A549 (cell line): ENCODE results near the gene HMG20A. TPM values are rescaled to one million over a fixed set of nuclear protein-coding genes. Genes with fewer than 3 reads are reported as not detected.

ENCODE experiments used
- ATAC-seq, 2 experiments: fragments of 200-7000 bp in 1 of 2; fragments of >200 bp in 1 of 2; cut with Nextera tagmentation in 1 of 2; cut with Tn5 transposase in 1 of 2; 3 replicates each; pipeline versions ENCODE4 v1.8.0 to v1.9.1; 2018 to 2020; ENCODE audit warnings: mild to moderate bottlenecking in 1 of 2, moderate library complexity in 1 of 2
- CTCF ChIA-PET: fragments of 300-600 bp; sonication (Branson Sonifier 250); formaldehyde crosslinking; extraction: SDS; loops from one replicate; lab custom pipeline; 2021; ENCODE audit warnings: antibody characterized with exemption, inconsistent platforms; lab: Yijun Ruan, JAX
- POLR2A ChIA-PET: fragments of 350-600 bp; formaldehyde crosslinking; extraction: SDS; loops from one replicate; lab custom pipeline; 2021; ENCODE audit warnings: antibody characterized with exemption, inconsistent platforms; lab: Yijun Ruan, JAX
- DNase-seq, 2 experiments: peaks; one replicate each; pipeline versions ENCODE4 v3.0.0 to v3.0.0-alpha.2; 2011 to 2016; ENCODE audit warnings: low read depth in 1 of 2, low spot score in 1 of 2
- FAIRE-seq: peaks from 2 replicates; lab custom pipeline; 2011; peaks lifted over from hg19 to GRCh38; lab: Jason Lieb, UNC
- H3K27ac ChIP-seq, 2 experiments: fragments of >200 bp; sonication (Bioruptor Twin); formaldehyde crosslinking; 3 replicates each; pipeline ENCODE4 v1.5.1; 2016 to 2017
- H3K4me1 ChIP-seq: fragments of >200 bp; sonication (Bioruptor Twin); formaldehyde crosslinking; 3 replicates; pipeline ENCODE4 v1.6.1; 2016
- H3K4me2 ChIP-seq: fragments of >200 bp; sonication (Bioruptor Twin); formaldehyde crosslinking; 3 replicates; pipeline ENCODE4 v1.6.1; 2016
- H3K4me3 ChIP-seq: fragments of >200 bp; sonication (Bioruptor Twin); formaldehyde crosslinking; 3 replicates; pipeline ENCODE4 v1.5.1; 2016
- H3K9me3 ChIP-seq: fragments of >200 bp; sonication (Bioruptor Twin); formaldehyde crosslinking; 3 replicates; pipeline ENCODE4 v1.6.1; 2016
- CBX2 ChIP-seq: fragments of 200-600 bp; sonication (generic); IDR thresholded peaks from 2 replicates; pipeline ENCODE4 v1.6.1; 2016; ENCODE audit warnings: low read depth, mild to moderate bottlenecking, borderline replicate concordance
- CHD2 ChIP-seq: fragments of 150-350 bp; IDR thresholded peaks from 2 replicates; pipeline ENCODE4 v1.6.1; 2014; ENCODE audit warnings: low read length; ENCODE audit not compliant: partially characterized antibody
- CHD4 ChIP-seq: fragments of 200-600 bp; sonication (generic); IDR thresholded peaks from 2 replicates; pipeline ENCODE4 v1.6.1; 2016; ENCODE audit warnings: antibody characterized with exemption, mild to moderate bottlenecking, borderline replicate concordance
- ESRRA ChIP-seq: fragments of 150-350 bp; IDR thresholded peaks from 2 replicates; pipeline ENCODE4 v1.6.1; 2014; ENCODE audit warnings: mild to moderate bottlenecking, low read length, borderline replicate concordance
- FOXS1 ChIP-seq: fragments of 250-450 bp; sonication (Bioruptor Pico); IDR thresholded peaks from 2 replicates; pipeline ENCODE4 v1.5.0; 2020; ENCODE audit warnings: mild to moderate bottlenecking, moderate library complexity
- HDAC2 ChIP-seq: fragments of 200-600 bp; sonication (generic); IDR thresholded peaks from 2 replicates; pipeline ENCODE4 v1.6.1; 2016
- JUN ChIP-seq, 2 experiments: fragments of >200 bp; sonication (Bioruptor Twin); formaldehyde crosslinking; IDR thresholded peaks; 2 replicates in 1 of 2; 3 replicates in 1 of 2; pipeline ENCODE4 v1.6.1; 2016 to 2017
- JUNB ChIP-seq: fragments of >200 bp; sonication (Bioruptor Twin); formaldehyde crosslinking; IDR thresholded peaks from 2 replicates; pipeline ENCODE4 v1.6.1; 2016
- MAFK ChIP-seq: fragments of 450-650 bp; IDR thresholded peaks from 2 replicates; pipeline ENCODE4 v1.6.1; 2014; ENCODE audit not compliant: partially characterized antibody
- MAZ ChIP-seq: fragments of 150-350 bp; IDR thresholded peaks from 2 replicates; pipeline ENCODE4 v1.6.1; 2014; ENCODE audit warnings: antibody characterized with exemption, low read depth, low read length, borderline replicate concordance
- NFE2L2 ChIP-seq: fragments of 150-350 bp; conservative IDR thresholded peaks from 2 replicates; pipeline ENCODE4 v1.6.1; 2014; ENCODE audit warnings: low read length
- RARB ChIP-seq: fragments of 250-450 bp; sonication (Bioruptor Pico); IDR thresholded peaks from 2 replicates; pipeline ENCODE4 v1.8.0; 2021; ENCODE audit warnings: mild to moderate bottlenecking, moderate library complexity
- RCOR1 ChIP-seq: fragments of 150-350 bp; IDR thresholded peaks from 2 replicates; pipeline ENCODE4 v1.6.1; 2014; ENCODE audit warnings: antibody characterized with exemption, low read length, low read depth
- RNF2 ChIP-seq: fragments of 200-600 bp; sonication (generic); IDR thresholded peaks from 2 replicates; pipeline ENCODE4 v1.6.1; 2016; ENCODE audit warnings: low read depth, mild to moderate bottlenecking, antibody characterized with exemption, moderate library complexity, borderline replicate concordance
- SMC3 ChIP-seq: fragments of >200 bp; sonication (Bioruptor Twin); formaldehyde crosslinking; IDR thresholded peaks from 3 replicates; pipeline ENCODE4 v1.6.1; 2018; ENCODE audit warnings: inconsistent platforms
- TFCP2L1 ChIP-seq: fragments of 250-450 bp; sonication (Bioruptor Pico); IDR thresholded peaks from 2 replicates; pipeline ENCODE4 v1.5.0; 2021; ENCODE audit warnings: mild to moderate bottlenecking
- ZC3H11A ChIP-seq: fragments of 450-650 bp; IDR thresholded peaks from 2 replicates; pipeline ENCODE4 v1.6.1; 2014; ENCODE audit warnings: antibody characterized with exemption, mild to moderate bottlenecking
- ZFP36 ChIP-seq: fragments of 450-650 bp; IDR thresholded peaks from 2 replicates; pipeline ENCODE4 v1.6.1; 2014; ENCODE audit warnings: borderline replicate concordance; ENCODE audit not compliant: partially characterized antibody
- ZSCAN20 ChIP-seq: fragments of 250-450 bp; sonication (Bioruptor Pico); IDR thresholded peaks from 2 replicates; pipeline ENCODE4 v1.8.0; 2022; ENCODE audit warnings: mild to moderate bottlenecking, moderate library complexity
- WGBS: methylation state at CpG from one replicate; pipeline ENCODE4 v1.1.6; 2017; ENCODE audit errors: missing lambda C conversion rate; 5-methylcytosine and 5-hydroxymethylcytosine counted together
- polyA plus RNA-seq, 4 experiments: library from polyadenylated mRNA; depleted of rRNA in 3 of 4; stranded (reverse); fragments of >200 nt; fragmentation: RNase III in 1 of 4; extraction: RNeasy Plus Mini Kit Qiagen cat#74134 plus additional on column Dnase treatment in 1 of 4; gene quantifications; 2 replicates in 3 of 4; 3 replicates in 1 of 4; pipeline ENCODE4 v1.2.3, GENCODE V29; 2011 to 2017
- TF ChIP-seq, protein P1 (sequence below): fragments of 250-450 bp; sonication (Bioruptor Pico); IDR thresholded peaks from 2 replicates; pipeline ENCODE4 v1.5.0; 2021; ENCODE audit warnings: mild to moderate bottlenecking, moderate library complexity, borderline replicate concordance
- TF ChIP-seq, protein P2 (sequence below): fragments of >200 bp; sonication (Bioruptor Twin); formaldehyde crosslinking; IDR thresholded peaks from 3 replicates; pipeline ENCODE4 v1.6.1; 2016

HMG20A gene
- polyA plus RNA-seq, 2 of the 4 experiments (the other 2 are of a cell fraction): 29.5 to 85.1 TPM

DNA sequence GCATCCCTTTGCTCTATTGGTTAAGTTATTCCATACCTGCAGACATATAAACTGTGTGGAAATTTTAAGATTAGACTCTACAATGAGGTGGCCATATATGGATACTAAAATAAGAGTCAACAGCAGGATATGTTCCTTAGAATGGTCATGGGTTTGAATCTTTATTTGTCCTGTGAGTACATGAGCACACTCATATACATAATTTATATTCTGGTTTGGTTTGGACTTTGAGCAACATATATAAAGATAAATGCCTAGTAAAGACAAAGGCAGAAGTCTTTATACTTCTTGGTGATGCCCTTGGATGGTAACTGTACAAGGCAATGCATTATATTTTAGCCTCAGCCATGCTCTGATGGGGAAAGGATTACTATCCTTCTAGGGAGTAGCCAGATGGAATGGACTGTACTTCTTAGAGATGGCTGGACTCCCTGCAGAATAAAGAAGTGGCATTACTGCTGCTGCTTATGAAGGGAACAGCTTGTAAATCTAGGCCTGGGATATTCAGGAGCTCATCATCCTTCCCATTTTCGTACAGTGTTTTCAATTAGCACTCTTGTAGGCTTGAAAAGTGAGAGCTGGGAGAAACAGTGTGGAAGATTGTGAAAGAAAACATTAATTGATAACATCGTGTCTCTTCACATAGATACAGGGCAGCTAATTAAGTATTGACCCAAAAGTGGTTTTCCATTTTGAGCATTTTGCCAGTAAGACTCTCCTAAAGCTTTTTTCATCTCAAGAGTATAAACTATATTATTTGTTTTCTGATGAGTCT is 60.4 kb downstream of the HMG20A start:
- FAIRE-seq (no peak), ATAC-seq (no peak), DNase-seq (no peak)
- no peak overlapping the region for H3K4me2 ChIP-seq
- H3K27ac ChIP-seq: no peak overlapping the region
- no peak overlapping the region for H3K4me3 ChIP-seq
- ChIA-PET CTCF (interaction anchor here (0.7 to 4.0 kb wide), 9 partner anchors 9 to 374 kb away, joined by 3 to 26 read pairs (median 3); no protein-coding TSS in a partner anchor), POLR2A (no interaction called here)
- 93% methylated on average over 2 of the region's 2 CpGs for WGBS
- H3K4me1 ChIP-seq: peaks cover 9% of the 10 kb centered on the region; the same call in 2 of the 3 replicates
- TF ChIP-seq RCOR1 (no peak), RARB (CRISPR knock-in tag) (no peak), SMC3 (no peak), ESRRA (no peak), CBX2 (no peak), FOXS1 (CRISPR knock-in tag) (no peak), JUNB (no peak), RNF2 (no peak), MAZ (no peak)
- TF ChIP-seq, protein P1, sequence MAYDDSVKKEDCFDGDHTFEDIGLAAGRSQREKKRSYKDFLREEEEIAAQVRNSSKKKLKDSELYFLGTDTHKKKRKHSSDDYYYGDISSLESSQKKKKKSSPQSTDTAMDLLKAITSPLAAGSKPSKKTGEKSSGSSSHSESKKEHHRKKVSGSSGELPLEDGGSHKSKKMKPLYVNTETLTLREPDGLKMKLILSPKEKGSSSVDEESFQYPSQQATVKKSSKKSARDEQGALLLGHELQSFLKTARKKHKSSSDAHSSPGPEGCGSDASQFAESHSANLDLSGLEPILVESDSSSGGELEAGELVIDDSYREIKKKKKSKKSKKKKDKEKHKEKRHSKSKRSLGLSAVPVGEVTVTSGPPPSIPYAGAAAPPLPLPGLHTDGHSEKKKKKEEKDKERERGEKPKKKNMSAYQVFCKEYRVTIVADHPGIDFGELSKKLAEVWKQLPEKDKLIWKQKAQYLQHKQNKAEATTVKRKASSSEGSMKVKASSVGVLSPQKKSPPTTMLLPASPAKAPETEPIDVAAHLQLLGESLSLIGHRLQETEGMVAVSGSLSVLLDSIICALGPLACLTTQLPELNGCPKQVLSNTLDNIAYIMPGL: no peak
- TF ChIP-seq, protein P2, sequence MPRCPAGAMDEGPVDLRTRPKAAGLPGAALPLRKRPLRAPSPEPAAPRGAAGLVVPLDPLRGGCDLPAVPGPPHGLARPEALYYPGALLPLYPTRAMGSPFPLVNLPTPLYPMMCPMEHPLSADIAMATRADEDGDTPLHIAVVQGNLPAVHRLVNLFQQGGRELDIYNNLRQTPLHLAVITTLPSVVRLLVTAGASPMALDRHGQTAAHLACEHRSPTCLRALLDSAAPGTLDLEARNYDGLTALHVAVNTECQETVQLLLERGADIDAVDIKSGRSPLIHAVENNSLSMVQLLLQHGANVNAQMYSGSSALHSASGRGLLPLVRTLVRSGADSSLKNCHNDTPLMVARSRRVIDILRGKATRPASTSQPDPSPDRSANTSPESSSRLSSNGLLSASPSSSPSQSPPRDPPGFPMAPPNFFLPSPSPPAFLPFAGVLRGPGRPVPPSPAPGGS: no peak
- H3K9me3 ChIP-seq: no peaks in the 10 kb centered on the region

DNA sequence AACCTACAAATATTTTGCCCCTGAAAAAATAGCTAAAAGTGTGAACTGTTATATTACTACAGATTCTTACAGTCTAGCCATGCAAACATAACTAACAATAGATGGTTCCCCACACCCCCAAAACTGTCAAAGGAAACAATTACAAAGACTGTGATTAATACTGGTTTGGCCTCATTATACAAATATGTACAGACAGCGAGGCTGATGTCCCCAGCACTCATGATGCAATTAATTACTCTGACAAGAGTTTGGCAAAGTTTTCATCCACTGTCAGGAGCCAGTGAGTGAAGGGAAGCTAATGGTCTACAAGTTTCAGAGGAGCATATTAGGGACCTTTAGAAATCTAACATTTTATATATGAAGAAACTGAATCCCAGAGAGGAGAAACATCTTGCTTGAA is 61.0 kb downstream of the HMG20A start:
- no peak overlapping the region for H3K4me3 ChIP-seq
- FAIRE-seq (no peak), ATAC-seq (no peak)
- H3K27ac ChIP-seq: no peak overlapping the region
- H3K4me2 ChIP-seq: no peak overlapping the region
- WGBS: 77% methylated on average over 1 of the region's 1 CpG
- no peak for TF ChIP-seq MAFK
- TF ChIP-seq HDAC2: no peak
- TF ChIP-seq ZC3H11A: no peak
- TF ChIP-seq ZSCAN20: no peak
- no peak for TF ChIP-seq CBX2
- no peak for TF ChIP-seq NFE2L2
- no peak for TF ChIP-seq CHD2
- TF ChIP-seq JUN (IDR thresholded peaks at IDR 0.05): no peak
- TF ChIP-seq ZFP36: no peak
- TF ChIP-seq RARB (CRISPR knock-in tag): no peak
- TF ChIP-seq TFCP2L1 (CRISPR knock-in tag): no peak
- TF ChIP-seq, protein P2: no peak
- no peak for TF ChIP-seq CHD4
- TF ChIP-seq, all 56 proteins: peak for 0
- Histone ChIP-seq H3K9me3 (no peaks in the 10 kb centered on the region), H3K4me1 (peaks cover 9% of the 10 kb centered on the region; the same call in 2 of the 3 replicates)
- no peak for DNase-seq
- ChIA-PET POLR2A (no interaction called here), CTCF (interaction anchor here (0.7 to 4.0 kb wide), 9 partner anchors 10 to 374 kb away, joined by 3 to 26 read pairs (median 3); no protein-coding TSS in a partner anchor)
